HPDE6-E6E7 (cell line): ENCODE results near the gene ALDH8A1.
A peak's percentile ranks its signal among the peaks of the same experiment; 100 is the strongest.

Experiments
- DNase-seq: peaks from one replicate; pipeline ENCODE4 v3.0.0; 2011; ENCODE audit warnings: missing footprints; ENCODE audit errors: extremely low spot score

Gene ALDH8A1

GRCh38 chr6:134951494-134952263 lies 1.8 kb upstream of the ALDH8A1 start:
- no peak for DNase-seq

- no peak for DNase-seq
These were observed 581 bp upstream of the ALDH8A1 start for GRCh38 chr6:134950482-134950881.

GRCh38 chr6:134948691-134949090 lies 1.2 kb downstream of the ALDH8A1 start:
- no peak for DNase-seq

- no peak for DNase-seq
These were observed 1.8 kb downstream of the ALDH8A1 start for GRCh38 chr6:134948142-134948541.

- DNase-seq = no peak
These were observed 4.9 kb downstream of the ALDH8A1 start for GRCh38 chr6:134945045-134945444.

- DNase-seq = no peak
These were observed 6.3 kb downstream of the ALDH8A1 start for GRCh38 chr6:134943522-134944111.

- DNase-seq = no peak
These were observed 11.0 kb downstream of the ALDH8A1 start for GRCh38 chr6:134938896-134939295.

- DNase-seq = no peak
These were observed 12.5 kb downstream of the ALDH8A1 start for GRCh38 chr6:134937426-134937825.

- no peak for DNase-seq
These were observed 13.0 kb downstream of the ALDH8A1 start for GRCh38 chr6:134936931-134937330.

- DNase-seq = no peak
These were observed 13.4 kb downstream of the ALDH8A1 start for GRCh38 chr6:134936476-134936875.

GRCh38 chr6:134934793-134935485 lies 15.0 kb downstream of the ALDH8A1 start:
- no peak for DNase-seq

GRCh38 chr6:134932535-134933470 lies 17.1 kb downstream of the ALDH8A1 start:
- DNase-seq = no peak

- DNase-seq = no peak
These were observed 17.8 kb downstream of the ALDH8A1 start for GRCh38 chr6:134932098-134932497.

- no peak for DNase-seq
These were observed 19.4 kb downstream of the ALDH8A1 start for GRCh38 chr6:134930463-134930862.

- no peak for DNase-seq
These were observed 21.6 kb downstream of the ALDH8A1 start for GRCh38 chr6:134928151-134928900.

- DNase-seq = peak; percentile 76
These were observed 24.1 kb downstream of the ALDH8A1 start for GRCh38 chr6:134925800-134926199.

- DNase-seq = no peak
These were observed 28.1 kb downstream of the ALDH8A1 start for GRCh38 chr6:134921721-134922261.

GRCh38 chr6:134921276-134921675 lies 28.6 kb downstream of the ALDH8A1 start:
- no peak for DNase-seq

GRCh38 chr6:134920422-134920821 lies 29.5 kb downstream of the ALDH8A1 start:
- DNase-seq = no peak

- no peak for DNase-seq
These were observed 31.4 kb downstream of the ALDH8A1 start for GRCh38 chr6:134918418-134918961.
